GM21737 (cell line): ENCODE data around the gene METRNL.

Experiments used
- ATAC-seq: cut with Tn5 transposase; IDR thresholded peaks from one replicate; pipeline ENCODE4 v1.9.1; 2021; ENCODE audit warnings: mild to moderate bottlenecking, moderate library complexity; ENCODE audit not compliant: unreplicated experiment

The METRNL gene

DNA sequence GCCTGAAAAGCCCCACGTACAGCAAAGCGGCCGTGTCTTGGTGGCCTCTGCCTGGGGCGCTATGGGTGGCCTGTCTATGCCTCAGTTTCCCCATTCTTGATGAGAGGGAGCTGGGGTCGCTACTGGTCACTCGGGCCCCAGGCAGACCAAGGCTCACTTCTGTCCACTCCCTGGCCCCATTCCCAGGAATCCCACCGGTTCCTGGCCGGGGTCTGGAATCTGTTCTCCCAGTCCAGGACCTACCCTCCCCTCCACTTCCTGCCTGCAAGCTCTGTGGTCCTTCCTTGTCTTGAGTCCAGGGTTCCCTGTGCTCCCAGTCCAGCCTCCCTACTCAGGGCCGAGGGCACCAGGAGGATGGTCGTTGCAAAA, 24.5 kb downstream of the METRNL start:
- no peak for ATAC-seq

DNA sequence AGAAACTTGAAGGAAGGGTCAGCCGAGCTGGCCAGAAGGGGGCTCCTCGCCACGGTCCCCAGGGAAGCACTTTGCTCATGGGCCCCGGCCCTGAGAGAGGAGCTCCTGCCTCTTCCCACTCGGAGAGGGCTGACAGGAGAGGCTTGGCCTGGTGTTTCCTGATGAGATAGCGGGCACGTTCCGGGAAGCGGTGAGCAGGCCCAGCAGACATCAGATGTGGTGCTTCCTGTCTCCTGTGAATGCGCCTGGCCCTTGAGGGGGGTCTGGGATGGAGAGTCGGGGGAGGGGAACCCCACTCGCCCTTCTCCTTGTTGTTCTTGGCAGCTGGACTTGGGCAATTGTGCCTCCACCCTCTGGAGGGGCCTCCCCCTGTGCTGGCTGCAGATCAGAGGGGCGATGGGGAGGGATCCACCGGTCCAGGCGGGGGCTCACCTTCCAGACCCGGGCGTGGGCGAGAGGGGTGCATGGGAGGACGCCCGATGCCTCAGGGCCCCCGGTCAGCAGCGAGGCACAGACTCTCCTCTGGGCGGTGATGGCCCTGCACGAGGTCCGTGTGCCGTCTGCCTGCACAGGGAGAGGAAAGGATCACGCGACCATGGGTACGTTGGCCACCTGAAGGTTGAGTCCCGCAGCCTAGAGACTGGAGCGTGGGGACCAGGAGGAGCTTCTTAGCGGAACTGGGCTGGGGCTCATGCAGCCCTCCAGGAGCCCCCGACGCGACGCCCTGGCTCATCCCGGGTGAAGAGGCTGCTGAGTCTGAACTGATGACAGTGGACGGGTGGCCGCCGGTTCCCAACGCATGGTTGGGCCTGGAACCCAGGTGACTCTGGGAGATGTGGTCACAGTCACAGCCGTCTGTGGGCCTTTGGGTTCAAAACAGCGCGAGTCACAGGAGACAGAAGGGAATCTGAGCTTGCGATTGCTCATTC, 25.4 kb downstream of the METRNL start:
- ATAC-seq, result no peak

DNA sequence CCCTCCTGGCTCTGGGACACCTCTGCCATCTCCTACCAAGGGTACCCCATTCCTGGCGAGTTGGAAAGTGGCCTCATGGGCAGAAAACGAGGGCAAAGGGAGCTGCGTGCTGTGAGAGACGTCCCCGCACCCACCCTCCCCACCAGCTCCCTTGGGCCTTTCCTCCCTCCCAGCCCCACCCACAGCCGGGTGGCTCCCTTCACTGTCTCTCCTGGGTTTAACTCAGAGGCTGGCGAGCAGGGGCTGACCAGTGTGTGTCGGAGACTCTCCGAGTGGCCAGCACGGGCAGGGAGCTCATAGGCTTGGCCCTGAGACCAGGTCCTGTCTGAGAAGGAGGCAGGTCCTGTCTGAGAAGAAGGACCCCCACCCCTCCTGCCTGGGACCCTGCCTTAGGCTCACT, 26.1 kb downstream of the METRNL start:
- no peak for ATAC-seq

DNA sequence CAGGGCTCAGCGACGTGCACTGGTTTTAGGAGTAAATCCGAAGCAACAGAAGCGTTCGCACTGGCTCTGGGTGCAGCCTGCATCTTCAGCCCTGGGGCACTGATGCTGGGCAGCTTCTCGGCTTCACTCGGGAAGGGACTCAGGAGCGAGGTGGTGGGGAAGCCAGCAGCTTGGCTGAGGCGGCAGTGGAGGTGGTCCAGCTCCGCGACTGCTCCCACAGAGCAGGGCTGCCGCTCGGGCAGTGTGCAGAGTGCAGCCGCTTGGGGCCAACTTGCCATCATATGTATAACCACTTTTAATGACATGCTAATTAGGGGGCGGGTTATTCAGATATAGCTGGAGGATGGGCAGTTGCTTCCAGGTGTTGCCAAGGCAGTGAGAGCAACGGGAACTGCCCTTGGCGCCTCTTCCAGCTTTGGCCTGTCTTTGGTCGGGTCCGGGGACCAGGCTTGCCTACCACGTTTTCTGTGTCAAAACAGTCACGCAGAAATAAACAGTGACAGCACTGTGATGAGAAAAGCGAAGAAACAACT, 26.7 kb downstream of the METRNL start:
- no peak for ATAC-seq

DNA sequence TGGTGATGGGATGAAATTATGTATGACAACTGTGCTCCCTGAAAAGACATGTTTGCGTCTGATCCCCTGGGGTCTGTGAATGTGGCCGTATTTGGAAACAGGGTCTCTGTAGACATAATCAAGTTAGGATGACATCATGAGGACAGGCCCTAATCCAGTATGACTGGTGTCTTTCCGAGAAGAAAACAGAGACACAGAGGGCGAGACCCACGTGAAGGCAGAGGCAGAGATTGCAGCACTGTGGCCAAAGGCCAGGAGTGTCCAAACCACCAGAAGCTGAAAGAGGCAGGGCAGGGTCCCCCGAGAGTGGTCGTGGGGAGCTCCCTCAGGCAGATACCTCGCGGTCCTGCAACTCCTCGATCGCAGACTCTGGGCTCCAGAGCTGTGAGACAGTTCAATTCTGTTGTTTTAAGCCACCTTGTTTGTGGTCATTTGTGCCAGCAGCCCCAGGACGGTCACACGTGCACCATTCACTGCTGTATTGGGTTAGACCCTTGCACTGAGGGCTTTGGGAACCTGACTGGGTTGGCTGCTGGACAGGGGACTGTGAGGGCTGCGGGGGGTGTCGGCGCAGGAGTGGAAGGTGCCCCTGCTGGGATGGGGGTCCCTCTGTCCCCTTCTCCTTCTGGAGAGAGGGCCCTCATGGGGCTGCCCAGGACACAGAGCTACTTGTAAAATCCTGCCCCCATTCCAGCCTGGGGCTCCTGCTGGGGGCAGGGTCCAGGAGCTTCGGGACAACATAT, 27.7 kb downstream of the METRNL start:
- no peak for ATAC-seq

DNA sequence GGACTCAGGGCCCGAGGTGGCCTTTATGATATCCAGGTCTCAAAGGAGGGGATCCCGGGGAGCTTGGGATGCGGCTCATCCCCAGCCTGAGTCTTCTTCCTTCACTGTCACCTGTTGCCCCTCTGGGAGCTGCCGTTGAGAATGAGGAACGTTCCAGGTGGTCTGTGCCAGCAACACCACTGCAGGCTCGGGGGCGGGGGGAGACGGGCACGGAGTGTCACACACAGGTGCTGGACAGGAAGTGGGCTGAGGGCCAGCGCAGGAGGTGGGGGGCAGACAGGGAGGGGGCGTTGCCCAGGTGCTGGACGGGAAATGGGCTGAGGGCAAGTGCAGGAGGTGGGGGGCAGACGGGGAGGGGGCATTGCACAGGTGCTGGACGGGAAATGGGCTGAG, 28.2 kb downstream of the METRNL start:
- ATAC-seq, result no peak

DNA sequence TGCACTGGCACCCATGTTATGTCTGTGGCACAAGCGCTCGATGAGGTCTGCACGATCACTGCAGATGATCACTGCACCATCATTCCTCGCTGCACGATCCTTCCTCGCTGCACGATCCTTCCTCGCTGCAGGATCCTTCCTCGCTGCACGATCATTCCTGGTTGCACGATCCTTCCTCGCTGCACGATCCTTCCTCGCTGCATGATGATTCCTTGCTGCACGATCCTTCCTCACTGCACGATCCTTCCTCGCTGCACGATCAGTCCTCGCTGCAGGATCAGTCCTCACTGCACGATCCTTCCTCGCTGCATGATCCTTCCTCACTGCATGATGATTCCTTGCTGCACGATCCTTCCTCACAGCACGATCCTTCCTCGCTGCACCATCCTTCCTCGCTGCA, 29.3 kb downstream of the METRNL start:
- ATAC-seq, result no peak

DNA sequence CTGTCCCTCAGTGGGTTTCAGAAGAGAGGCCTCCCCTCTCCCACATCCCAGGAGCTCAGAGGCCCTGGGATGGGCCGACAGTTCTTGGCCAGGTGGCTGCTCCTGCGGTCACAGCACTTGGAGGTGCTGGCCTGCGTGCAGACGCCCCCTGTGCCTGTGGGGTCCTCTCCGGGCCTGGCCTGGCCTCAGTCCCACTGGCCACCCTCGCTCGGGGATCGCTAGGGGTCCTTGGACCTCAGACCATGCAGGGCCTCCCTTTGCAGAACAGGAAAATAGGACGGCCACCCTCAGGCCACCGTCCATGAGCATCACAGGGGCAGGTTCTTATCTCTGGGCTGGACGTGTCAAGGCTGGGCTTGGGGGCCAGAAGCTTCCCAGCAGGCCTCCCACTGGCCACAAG, 30.0 kb downstream of the METRNL start:
- no peak for ATAC-seq

DNA sequence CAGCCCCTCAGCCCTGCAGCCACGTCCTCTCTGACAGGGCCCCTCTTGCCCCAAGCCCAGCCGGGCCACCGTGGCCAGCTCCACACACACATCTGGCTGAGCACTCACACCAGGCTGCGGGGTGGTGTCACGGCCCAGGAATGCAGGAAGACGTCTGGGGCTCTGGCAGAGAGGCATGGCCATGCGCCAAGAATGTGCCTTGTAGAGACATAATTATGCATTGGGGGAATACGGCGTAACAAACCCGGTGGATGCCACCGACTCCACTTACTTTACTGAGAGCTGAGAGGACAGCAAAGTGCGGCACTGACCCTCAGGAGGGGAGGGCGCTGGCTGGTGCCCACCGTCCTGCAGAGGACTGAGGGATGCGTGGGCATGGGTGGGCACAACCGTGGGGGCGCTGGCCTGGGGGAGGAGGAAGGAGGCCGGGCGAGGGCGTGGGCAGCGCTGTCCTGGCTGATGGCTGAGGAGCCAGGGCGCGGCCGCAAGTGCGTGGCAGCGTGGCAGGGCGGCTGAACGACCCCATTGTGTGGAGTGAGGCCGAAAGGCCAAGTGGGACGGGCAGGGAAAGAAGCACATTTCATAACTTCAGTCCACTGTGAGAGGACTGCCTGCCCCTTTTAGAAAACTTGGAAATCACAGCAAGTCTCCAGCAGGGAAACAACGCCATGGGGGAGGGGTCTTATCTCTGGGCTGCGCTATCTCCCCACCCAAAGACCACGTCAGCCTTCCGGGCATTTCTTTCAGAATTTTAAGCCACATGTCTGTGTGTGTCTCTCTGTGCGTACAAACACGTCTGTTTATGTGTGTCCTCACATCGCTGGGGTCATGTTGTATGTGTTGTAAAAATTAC, 30.6 kb downstream of the METRNL start:
- ATAC-seq, result no peak

DNA sequence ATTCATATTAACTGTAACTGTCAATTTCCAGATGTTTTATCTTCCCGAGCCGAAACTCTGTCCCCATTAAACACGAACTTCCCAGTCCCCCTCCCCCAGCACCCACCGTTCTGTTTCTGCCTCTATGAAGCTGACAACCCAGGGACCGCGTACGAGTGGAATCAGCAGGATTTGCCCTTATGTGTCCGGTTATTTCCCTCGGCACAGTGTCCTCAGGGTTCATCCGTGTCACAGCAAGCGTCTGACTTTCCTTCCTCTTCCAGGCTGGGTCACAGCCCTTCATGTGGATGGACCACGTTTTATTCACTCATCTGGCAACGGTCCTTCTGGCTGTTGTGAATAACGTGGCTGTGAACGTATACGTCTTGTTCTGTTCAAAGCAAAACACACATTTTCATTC, 31.3 kb downstream of the METRNL start:
- ATAC-seq, result no peak

DNA sequence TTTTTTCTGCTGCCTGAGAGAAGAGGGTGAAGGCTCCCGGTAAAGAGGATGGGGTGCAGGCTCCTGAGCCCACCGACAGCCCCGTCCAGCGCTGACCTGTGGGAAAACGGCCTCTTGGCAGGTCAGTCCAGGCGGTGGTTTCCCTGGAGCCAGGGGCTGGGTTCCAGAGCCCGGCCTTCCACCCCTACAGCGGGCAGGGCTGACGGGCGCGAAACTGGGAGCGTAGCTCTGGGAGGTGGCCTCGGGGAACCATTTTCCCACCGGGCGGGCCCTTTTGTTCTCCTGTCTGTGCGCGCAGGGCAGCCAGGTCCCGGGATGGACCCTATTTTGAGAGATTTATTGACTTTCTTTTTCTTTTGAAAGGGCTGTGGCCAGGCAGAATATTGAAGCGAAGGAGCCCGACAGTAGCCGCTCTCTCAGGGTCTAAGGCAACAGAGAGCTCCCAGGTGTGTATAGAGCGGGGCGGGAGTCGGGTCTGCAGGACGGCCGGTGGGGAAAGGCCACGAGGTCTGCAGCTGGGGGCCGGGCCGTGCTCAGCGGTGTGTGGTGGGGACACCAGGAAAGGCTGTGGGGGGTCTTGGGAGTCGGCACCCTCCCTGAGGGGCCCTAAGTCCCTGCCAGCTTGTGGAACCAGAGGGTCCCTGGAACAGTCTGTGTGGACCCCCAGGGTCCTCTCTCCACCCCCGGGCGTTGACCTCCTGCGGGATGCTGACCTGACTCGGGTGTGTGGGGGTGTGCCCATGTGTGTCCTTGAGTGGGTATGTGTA, 32.3 kb downstream of the METRNL start:
- ATAC-seq, result no peak

DNA sequence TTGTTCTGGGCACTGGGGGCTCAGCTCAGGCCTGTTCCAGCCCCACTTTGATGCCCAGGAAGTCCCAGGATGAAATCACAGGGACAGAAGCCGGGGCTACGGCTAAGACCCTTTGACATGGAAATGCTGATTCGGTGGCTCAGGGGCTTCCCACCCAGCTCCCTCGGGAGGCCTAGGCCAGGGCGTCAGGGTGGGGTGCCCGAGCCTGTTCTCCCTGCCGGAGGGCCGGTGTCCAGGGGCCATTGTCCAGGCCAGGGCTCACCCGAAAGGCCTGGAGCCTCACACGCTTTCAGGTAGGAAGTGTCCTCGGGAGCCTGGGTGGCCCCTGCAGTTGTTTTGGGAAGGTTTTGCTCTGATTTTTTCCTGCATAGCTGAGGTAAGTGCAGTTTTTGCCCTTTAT, 34.0 kb downstream of the METRNL start:
- no peak for ATAC-seq

DNA sequence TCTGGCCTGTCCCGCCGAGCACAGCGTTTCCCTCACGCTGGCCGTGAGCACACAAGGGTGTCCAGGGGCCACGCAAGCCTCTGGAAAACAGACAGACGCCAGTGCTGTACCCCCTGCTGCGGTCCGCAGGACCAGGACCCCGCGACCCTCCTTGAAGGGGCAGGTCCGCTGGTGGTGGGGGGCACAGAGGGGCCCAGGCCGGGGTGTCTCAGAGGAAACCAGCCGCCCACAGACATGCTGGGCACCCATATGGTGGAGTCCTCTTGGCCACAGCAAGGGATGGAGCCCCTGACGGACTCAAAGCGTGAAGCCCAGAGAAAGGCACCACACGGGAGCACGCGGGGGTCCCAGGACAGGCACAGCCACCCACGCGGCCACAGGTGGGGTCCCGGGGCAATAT, 34.4 kb downstream of the METRNL start:
- no peak for ATAC-seq

DNA sequence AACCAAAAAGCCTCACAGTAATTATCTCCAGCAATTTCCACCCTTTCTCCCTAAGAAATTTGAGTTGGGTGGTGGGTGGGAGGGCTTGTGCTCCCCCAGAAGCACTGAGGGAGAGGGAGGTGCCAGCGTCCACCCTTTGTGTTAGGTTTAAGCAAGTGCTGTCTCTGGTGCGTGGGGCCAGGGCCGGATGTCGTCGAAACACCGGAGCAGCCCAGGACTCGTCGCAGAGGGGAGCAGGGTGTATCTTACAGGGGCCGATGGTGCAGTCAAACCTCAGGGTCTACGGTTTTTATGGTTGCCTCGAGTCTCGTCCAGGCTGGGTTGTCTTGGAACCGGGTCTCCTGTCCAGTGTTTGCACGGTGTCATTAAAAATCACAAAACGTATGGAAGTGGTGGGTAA, 35.3 kb downstream of the METRNL start:
- ATAC-seq, result no peak

DNA sequence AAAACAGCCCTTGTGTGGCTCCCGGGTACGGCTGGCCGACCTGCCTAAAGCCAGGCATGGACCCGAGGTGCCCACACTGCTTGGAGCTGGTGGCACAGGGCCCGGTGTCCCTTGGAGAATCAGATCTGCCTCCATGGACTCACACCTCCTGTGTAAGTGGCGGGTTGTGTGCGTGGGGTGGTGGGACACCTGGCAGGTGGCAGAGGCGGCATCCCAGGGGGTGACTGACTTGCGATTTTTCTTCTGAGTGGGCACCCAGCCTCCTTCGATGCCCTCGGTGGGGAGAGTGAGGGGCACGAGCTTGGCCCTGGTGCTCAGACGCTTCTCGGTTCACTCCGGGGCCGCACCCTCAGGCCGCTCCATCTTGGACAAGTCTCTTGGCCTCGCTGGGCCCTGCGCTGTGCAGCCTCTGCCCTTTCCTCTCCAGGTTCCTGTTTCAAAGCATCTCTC, 35.8 kb downstream of the METRNL start:
- ATAC-seq, result no peak

DNA sequence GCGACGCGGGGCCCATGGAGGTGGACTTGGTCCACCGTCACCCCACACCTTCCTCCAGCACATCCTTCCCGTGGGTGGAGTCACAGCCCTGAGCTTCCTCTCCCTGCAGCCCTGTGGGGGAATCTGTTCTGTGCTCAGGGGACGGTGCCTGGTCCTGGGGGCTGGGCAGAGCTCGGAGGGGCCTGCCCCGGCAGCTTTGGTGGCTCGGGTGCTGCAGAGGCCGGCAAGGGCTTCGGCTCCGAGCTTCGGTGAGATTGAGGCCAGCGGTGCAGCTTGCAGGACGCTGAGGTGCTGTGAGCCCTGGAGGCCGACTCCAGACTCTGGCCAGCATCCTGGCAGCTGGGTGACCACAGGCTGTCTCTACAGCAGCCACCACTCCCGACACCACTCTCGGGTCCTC, 36.4 kb downstream of the METRNL start:
- ATAC-seq, result no peak

DNA sequence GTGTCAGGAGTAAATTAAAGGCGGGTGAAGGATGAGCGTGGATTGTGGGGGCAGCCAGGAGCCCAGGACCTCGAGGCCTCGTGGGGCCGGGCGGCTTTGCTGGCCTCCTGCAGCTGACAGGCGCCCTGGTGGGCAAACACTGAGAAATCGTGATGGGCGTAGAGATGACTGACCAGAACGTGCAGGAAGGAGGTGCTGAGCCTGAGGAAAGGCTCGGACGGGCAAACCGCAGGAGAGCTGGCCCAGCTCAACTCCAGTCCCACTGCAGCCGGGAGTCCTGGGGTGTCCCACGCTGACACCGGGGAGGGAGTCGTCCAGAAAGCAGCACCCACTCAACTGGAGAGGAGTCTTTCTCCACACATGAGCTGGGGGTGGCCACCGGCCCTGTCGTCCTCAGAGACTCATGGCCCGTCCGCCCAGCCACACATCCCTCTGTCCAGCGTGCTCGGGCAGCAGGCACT, 36.9 kb downstream of the METRNL start:
- no peak for ATAC-seq

DNA sequence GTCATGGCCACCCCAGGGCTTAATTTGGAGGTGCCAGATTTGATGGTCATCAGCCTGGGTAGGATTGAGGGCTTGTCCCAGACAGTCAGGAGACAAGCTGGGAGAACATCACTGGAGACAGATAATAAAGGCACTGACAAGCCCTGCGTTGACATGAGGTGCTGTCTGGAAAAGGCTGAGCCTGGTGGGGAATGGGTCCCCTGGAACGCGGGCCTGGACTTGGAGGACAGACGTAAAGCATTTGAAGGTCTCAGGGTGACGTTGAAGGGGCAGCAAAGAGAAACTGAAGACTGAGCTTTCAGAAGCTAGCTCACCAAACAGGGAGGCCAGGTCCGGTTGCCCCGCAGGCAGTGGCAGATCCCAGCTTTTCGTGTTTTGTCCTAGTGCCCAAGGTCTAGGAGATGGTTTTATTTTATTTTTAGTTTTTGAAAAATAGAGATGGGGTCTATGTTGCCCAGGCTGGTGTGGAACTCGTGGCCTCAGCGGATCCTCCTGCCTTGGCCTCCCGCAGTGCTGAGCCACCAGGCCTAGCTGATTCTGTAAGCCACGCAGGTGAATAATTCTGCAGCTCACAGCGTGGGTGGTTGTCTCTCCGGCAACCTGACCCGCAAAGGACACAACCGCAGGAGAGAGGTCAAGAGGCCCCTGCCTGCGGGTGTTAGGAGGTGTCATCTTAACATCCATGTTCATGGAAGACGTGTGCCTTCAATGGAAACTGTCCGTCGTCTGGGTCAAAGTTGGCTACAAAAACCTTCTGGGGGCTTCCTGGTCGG, 37.6 kb downstream of the METRNL start:
- no peak for ATAC-seq

DNA sequence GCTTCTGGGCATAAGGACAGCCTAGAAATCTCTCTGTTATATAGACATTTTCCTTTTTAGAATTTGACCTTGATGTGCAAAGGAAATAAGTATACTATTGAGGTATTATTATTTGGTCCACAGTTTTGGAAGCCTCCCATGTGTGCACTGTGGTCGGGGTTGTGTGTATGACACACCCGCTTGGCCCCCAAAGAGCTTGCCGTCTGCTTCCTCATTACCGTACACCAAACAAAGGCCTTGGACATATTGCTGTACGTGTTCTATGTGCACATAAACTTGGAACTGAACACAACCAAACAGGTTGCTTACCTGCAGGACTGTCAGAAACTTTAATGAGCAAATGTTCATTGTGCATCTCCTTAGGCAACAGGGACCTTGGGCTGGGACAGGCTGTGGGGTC, 38.2 kb downstream of the METRNL start:
- no peak for ATAC-seq
